PC-3 (cell line): Measurements from ENCODE around the gene AOAH.

Experiments
- EZH2 ChIP-seq: fragments of 300-600 bp; sonication (generic); IDR thresholded peaks from one replicate; pipeline ENCODE4 v1.6.1; 2017; ENCODE audit warnings: antibody characterized with exemption, mild to moderate bottlenecking, low read length; ENCODE audit not compliant: unreplicated experiment
- EZH2phosphoT487 ChIP-seq: fragments of 300-600 bp; sonication (generic); IDR thresholded peaks from 2 replicates; pipeline ENCODE4 v1.6.1; 2018; ENCODE audit warnings: mild to moderate bottlenecking, antibody characterized with exemption, low read length, borderline replicate concordance
- TF ChIP-seq, protein P1 (sequence below): fragments of 300-600 bp; sonication (generic); conservative IDR thresholded peaks from 2 replicates; pipeline ENCODE4 v1.5.1; 2017; ENCODE audit warnings: antibody characterized with exemption, low read depth, mild to moderate bottlenecking, low read length

DNA sequence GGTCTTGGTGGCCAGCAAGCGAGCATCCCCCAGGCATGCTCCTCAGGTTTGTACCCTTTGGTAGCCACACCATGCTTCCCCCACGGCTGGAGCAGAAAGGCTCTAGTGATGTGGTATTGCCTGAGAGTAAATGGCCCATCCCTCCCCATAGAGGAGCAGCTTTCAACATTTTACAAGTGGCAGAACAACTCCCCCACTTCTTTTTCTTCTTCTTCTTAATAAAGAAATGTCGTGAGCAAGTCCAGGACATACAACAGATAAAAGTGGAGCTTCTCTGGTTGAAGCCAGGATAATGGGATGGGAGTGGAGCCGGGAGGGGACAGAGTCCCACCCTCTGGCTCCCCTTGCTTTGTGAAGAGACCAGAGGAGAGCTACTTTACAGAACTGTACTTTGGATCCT lies 203.2 kb downstream of the AOAH start:
- TF ChIP-seq, protein P1, sequence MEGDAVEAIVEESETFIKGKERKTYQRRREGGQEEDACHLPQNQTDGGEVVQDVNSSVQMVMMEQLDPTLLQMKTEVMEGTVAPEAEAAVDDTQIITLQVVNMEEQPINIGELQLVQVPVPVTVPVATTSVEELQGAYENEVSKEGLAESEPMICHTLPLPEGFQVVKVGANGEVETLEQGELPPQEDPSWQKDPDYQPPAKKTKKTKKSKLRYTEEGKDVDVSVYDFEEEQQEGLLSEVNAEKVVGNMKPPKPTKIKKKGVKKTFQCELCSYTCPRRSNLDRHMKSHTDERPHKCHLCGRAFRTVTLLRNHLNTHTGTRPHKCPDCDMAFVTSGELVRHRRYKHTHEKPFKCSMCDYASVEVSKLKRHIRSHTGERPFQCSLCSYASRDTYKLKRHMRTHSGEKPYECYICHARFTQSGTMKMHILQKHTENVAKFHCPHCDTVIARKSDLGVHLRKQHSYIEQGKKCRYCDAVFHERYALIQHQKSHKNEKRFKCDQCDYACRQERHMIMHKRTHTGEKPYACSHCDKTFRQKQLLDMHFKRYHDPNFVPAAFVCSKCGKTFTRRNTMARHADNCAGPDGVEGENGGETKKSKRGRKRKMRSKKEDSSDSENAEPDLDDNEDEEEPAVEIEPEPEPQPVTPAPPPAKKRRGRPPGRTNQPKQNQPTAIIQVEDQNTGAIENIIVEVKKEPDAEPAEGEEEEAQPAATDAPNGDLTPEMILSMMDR: no peak
- TF ChIP-seq EZH2 (no peak), EZH2phosphoT487 (no peak)
